ENCODE measurements around the gene PRKCD. TPM values are rescaled to one million over a fixed set of nuclear protein-coding genes. Genes with fewer than 3 reads are reported as not detected.

Gene PRKCD
- total RNA-seq, 2 experiments from 2014 or later: 22.0 to 26.5 TPM

DNA sequence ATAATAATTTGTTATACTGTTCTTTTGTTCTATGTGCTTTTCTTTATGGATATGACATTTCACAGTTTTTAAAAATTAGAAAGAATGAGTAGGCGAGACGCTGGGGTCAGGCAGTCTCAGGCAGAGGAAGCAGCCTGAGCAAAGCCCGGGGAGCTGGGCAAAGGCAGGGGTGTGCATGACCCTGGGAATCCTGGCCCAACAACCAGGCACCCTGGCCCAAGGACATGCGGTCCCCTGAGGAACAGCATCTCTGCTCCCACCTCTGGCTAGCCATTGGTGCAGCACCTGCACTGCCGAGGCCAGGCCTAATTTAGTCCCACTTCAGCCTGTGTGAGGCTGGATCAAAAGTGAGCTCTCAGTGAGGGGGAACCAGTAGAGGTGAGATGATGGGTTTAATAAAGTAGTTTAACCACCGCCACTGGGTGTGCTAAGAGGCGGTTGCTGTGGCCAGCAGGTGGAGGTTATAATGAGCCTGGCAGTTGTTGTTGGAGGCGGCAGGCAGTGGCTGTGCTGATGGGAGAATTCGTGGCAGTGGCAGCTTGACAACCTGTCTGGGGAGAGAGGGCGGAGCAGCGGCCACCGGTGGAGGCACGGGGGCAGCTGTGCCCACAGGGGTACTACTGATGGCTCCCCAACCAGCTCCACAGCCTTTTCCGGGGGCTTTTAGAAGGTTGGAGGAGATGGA is 41.5 kb downstream of the PRKCD start:
- no peak for DNase-seq
- intact Hi-C loops (cut with DNase I, micrococcal nuclease): no loop called here
- ATAC-seq: no peak
- ChIA-PET POLR2A (no interaction called here), CTCF (interaction anchor here (0.8 to 1.4 kb wide), 2 partner anchors 11 to 432 kb away, joined by 3 read pairs; no protein-coding TSS in a partner anchor)
- no peaks in the 10 kb centered on the region for H3K4me1 Mint-ChIP-seq
- no peak overlapping the region for H3K4me3 Mint-ChIP-seq
- H3K9me3 Mint-ChIP-seq (ENCODE audit: low read depth): no peaks in the 10 kb centered on the region
- no peaks in the 10 kb centered on the region for H3K27me3 Mint-ChIP-seq
- H3K36me3 Mint-ChIP-seq (ENCODE audit: low read depth): no peaks in the 10 kb centered on the region
- no peak overlapping the region for H3K27ac Mint-ChIP-seq

DNA sequence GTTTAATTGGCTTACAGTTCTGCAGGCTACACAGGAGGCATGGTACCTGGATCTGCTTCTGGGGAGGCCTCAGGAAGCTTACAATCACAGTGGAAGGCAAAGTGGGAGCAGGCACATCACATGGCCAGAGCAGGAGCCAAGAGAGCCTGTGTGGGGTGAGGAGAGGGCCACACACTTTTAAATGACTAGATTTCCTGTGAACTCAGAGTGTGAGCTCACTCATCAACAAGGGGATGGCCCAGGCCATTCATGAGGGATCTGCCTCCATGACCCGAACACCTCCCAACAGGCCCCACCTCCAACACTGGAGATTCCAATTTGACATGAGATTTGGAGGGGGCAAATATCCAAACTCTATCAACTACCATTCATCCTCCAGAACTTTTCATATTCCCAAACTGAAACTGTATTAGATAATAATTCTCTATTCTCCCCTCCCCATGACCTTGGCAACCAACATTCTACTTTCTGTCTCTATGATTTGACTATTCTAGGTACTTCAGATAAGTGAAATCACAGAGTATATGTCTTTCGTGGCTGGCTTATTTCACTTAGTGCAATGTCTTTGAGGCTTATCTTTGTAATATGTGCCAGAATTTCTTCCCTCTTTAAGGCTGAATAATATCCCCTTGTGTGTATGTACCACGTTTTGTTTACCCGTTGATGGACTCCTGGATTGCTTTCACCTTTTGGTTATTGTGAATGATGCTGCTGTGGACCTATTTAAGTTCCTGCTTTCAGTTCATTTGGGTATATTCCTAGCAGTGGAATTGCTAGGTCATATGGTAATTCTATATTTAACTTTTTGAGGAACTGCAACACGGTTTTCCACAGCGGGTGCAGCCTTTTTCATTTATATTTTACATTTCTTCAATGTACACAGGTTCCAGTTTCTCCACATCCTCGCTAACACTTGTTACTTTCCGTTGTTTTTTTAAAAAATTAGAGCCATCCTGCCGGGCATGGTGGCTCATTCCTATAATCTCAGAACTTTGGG is 51.0 kb downstream of the PRKCD start:
- no peak overlapping the region for H3K27ac Mint-ChIP-seq
- peak; percentile 90 for ATAC-seq
- POLR2A ChIA-PET: interaction anchor here (0.7 kb wide), 1 partner anchor 98 kb away, joined by 3 read pairs; no protein-coding TSS in a partner anchor
- intact Hi-C loops (cut with DNase I, micrococcal nuclease): no loop called here
- peaks cover 2% of the 10 kb centered on the region for H3K36me3 Mint-ChIP-seq (ENCODE audit: low read depth)
- no peaks in the 10 kb centered on the region for H3K27me3 Mint-ChIP-seq
- H3K4me3 Mint-ChIP-seq: no peak overlapping the region
- peaks cover 6% of the 10 kb centered on the region for H3K4me1 Mint-ChIP-seq
- H3K9me3 Mint-ChIP-seq (ENCODE audit: low read depth): peaks cover 3% of the 10 kb centered on the region
- CTCF ChIA-PET: interaction anchor here (1.2 to 2.2 kb wide), 4 partner anchors 10 to 102 kb away, joined by 3 to 5 read pairs (median 4); no protein-coding TSS in a partner anchor
- no peak for DNase-seq

GRCh38 chr3:53213276-53213675 is 52.3 kb downstream of the PRKCD start:
- H3K4me1 Mint-ChIP-seq: peaks cover 6% of the 10 kb centered on the region
- ATAC-seq (no peak), DNase-seq (no peak)
- peaks cover 3% of the 10 kb centered on the region for H3K9me3 Mint-ChIP-seq (ENCODE audit: low read depth)
- H3K4me3 Mint-ChIP-seq: no peak overlapping the region
- H3K27me3 Mint-ChIP-seq: no peaks in the 10 kb centered on the region
- peaks cover 2% of the 10 kb centered on the region for H3K36me3 Mint-ChIP-seq (ENCODE audit: low read depth)
- intact Hi-C loops (cut with DNase I, micrococcal nuclease): no loop called here
- CTCF ChIA-PET: no interaction called here
- POLR2A ChIA-PET: no interaction called here
- no peak overlapping the region for H3K27ac Mint-ChIP-seq

GRCh38 chr3:53215816-53216215 is 54.8 kb downstream of the PRKCD start:
- ChIA-PET POLR2A (no interaction called here), CTCF (interaction anchor here (0.6 to 0.7 kb wide), 2 partner anchors 59 to 120 kb away, joined by 3 read pairs; no protein-coding TSS in a partner anchor)
- ATAC-seq: no peak

GRCh38 chr3:53216723-53217122 is 55.7 kb downstream of the PRKCD start:
- POLR2A ChIA-PET: no interaction called here
- H3K27ac Mint-ChIP-seq: no peak overlapping the region

More at GRCh38 chr3:53215816-53216215, 54.8 kb downstream of the PRKCD start:
- no peak for DNase-seq
- Mint-ChIP-seq H3K27ac (no peak overlapping the region), H3K4me1 (peaks cover 8% of the 10 kb centered on the region), H3K36me3 (ENCODE audit: low read depth) (no peaks in the 10 kb centered on the region), H3K27me3 (no peaks in the 10 kb centered on the region), H3K4me3 (no peak overlapping the region), H3K9me3 (ENCODE audit: low read depth) (no peaks in the 10 kb centered on the region)
- intact Hi-C loops (cut with DNase I, micrococcal nuclease): no loop called here

GRCh38 chr3:53217175-53217574 is 56.2 kb downstream of the PRKCD start:
- CTCF ChIA-PET: interaction anchor here (0.6 to 2.0 kb wide), 2 partner anchors 21 to 82 kb away, joined by 4 to 9 read pairs; no protein-coding TSS in a partner anchor
- H3K4me1 Mint-ChIP-seq: peaks cover 2% of the 10 kb centered on the region
- ATAC-seq: no peak
- H3K9me3 Mint-ChIP-seq (ENCODE audit: low read depth): no peaks in the 10 kb centered on the region
- intact Hi-C loops (cut with DNase I, micrococcal nuclease): no loop called here
- H3K27ac Mint-ChIP-seq: no peak overlapping the region
- H3K36me3 Mint-ChIP-seq (ENCODE audit: low read depth): no peaks in the 10 kb centered on the region
- POLR2A ChIA-PET: no interaction called here
- no peak overlapping the region for H3K4me3 Mint-ChIP-seq
- no peaks in the 10 kb centered on the region for H3K27me3 Mint-ChIP-seq
- no peak for DNase-seq

More at GRCh38 chr3:53216723-53217122, 55.7 kb downstream of the PRKCD start:
- no peak for ATAC-seq
- no peak for DNase-seq
- CTCF ChIA-PET: interaction anchor here (2.0 kb wide), 1 partner anchor 21 kb away, joined by 9 read pairs; no protein-coding TSS in a partner anchor
- intact Hi-C loops (cut with DNase I, micrococcal nuclease): no loop called here
- Mint-ChIP-seq H3K36me3 (ENCODE audit: low read depth) (no peaks in the 10 kb centered on the region), H3K27me3 (no peaks in the 10 kb centered on the region), H3K4me3 (no peak overlapping the region), H3K9me3 (ENCODE audit: low read depth) (no peaks in the 10 kb centered on the region), H3K4me1 (peaks cover 5% of the 10 kb centered on the region)

- ATAC-seq: no peak
- CTCF ChIA-PET: interaction anchor here (2.0 kb wide), 1 partner anchor 22 kb away, joined by 9 read pairs; no protein-coding TSS in a partner anchor
- Mint-ChIP-seq H3K4me1 (peaks cover 2% of the 10 kb centered on the region), H3K27ac (no peak overlapping the region), H3K4me3 (no peak overlapping the region), H3K27me3 (no peaks in the 10 kb centered on the region), H3K9me3 (ENCODE audit: low read depth) (no peaks in the 10 kb centered on the region), H3K36me3 (ENCODE audit: low read depth) (no peaks in the 10 kb centered on the region)
- intact Hi-C loops (cut with DNase I, micrococcal nuclease): no loop called here
- POLR2A ChIA-PET: no interaction called here
- no peak for DNase-seq
These were observed 57.1 kb downstream of the PRKCD start for GRCh38 chr3:53218131-53218530.

GRCh38 chr3:53219895-53220483 is 59.0 kb downstream of the PRKCD start:
- DNase-seq (peak; percentile 93), ATAC-seq (peak; percentile 99)
- peaks cover 2% of the 10 kb centered on the region for H3K4me1 Mint-ChIP-seq
- no peak overlapping the region for H3K4me3 Mint-ChIP-seq
- intact Hi-C loops (cut with DNase I, micrococcal nuclease): loop anchor here in 1 of 2 experiments (1.0 kb wide), 2 partner anchors 127 to 490 kb away; partner anchors contain the start of gene DCP1A
- H3K36me3 Mint-ChIP-seq (ENCODE audit: low read depth): peaks cover 10% of the 10 kb centered on the region
- CTCF ChIA-PET: interaction anchor here (0.7 to 3.7 kb wide), 11 partner anchors 17 to 447 kb away, joined by 3 to 18 read pairs (median 4); no protein-coding TSS in a partner anchor
- POLR2A ChIA-PET: no interaction called here
- H3K9me3 Mint-ChIP-seq (ENCODE audit: low read depth): no peaks in the 10 kb centered on the region
- no peaks in the 10 kb centered on the region for H3K27me3 Mint-ChIP-seq
- H3K27ac Mint-ChIP-seq: no peak overlapping the region

GRCh38 chr3:53221345-53221744 is 60.3 kb downstream of the PRKCD start:
- CTCF ChIA-PET: interaction anchor here (0.6 to 3.7 kb wide), 8 partner anchors 10 to 195 kb away, joined by 3 to 18 read pairs (median 3); no protein-coding TSS in a partner anchor
- peaks cover 14% of the 10 kb centered on the region for H3K36me3 Mint-ChIP-seq (ENCODE audit: low read depth)
- DNase-seq (no peak), ATAC-seq (no peak)
- intact Hi-C loops (cut with DNase I, micrococcal nuclease): no loop called here
- no peaks in the 10 kb centered on the region for H3K27me3 Mint-ChIP-seq
- peaks cover 2% of the 10 kb centered on the region for H3K4me1 Mint-ChIP-seq
- no peaks in the 10 kb centered on the region for H3K9me3 Mint-ChIP-seq (ENCODE audit: low read depth)
- no peak overlapping the region for H3K27ac Mint-ChIP-seq
- H3K4me3 Mint-ChIP-seq: no peak overlapping the region
- POLR2A ChIA-PET: no interaction called here

GRCh38 chr3:53221827-53222182 is 60.8 kb downstream of the PRKCD start:
- H3K36me3 Mint-ChIP-seq (ENCODE audit: low read depth): peaks cover 17% of the 10 kb centered on the region
- POLR2A ChIA-PET: no interaction called here
- no peak overlapping the region for H3K27ac Mint-ChIP-seq
- H3K4me3 Mint-ChIP-seq: no peak overlapping the region
- DNase-seq (no peak), ATAC-seq (no peak)
- no peaks in the 10 kb centered on the region for H3K9me3 Mint-ChIP-seq (ENCODE audit: low read depth)
- H3K4me1 Mint-ChIP-seq: peaks cover 2% of the 10 kb centered on the region
- CTCF ChIA-PET: interaction anchor here (0.6 to 3.7 kb wide), 8 partner anchors 10 to 112 kb away, joined by 3 to 18 read pairs (median 3); no protein-coding TSS in a partner anchor
- intact Hi-C loops (cut with DNase I, micrococcal nuclease): no loop called here
- no peaks in the 10 kb centered on the region for H3K27me3 Mint-ChIP-seq

All from activated CD4-positive, alpha-beta T cell treated with anti-CD3 and anti-CD28 coated beads for 36 hours (primary cell).